ENCODE data around the gene STAT2. TPM values are rescaled to one million over a fixed set of nuclear protein-coding genes. Genes with fewer than 3 reads are reported as not detected.

Gene STAT2
- total and polyA plus RNA-seq, 9 of the 15 experiments (the other 6 are each of a cell fraction or from before 2014, with no cell fraction given) = 15.5 to 46.9 (median 40.1) TPM

- no TSS peak for BruUV-seq (replicated peaks)
- in situ Hi-C loops (cut with MboI) (no loop called here), intact Hi-C loops (cut with micrococcal nuclease) (no loop called here)
- CTCF ChIA-PET (ENCODE audit: low intra/inter-chr PET ratio) = no interaction called here
- Histone ChIP-seq H3K9me3 (replicated peaks; ENCODE audit: control insufficient read depth, insufficient read depth, low read depth, low read length) (no peaks in the 10 kb centered on the region), H4K20me1 (replicated peaks; ENCODE audit: control insufficient read depth, insufficient read depth, low read length) (no peaks in the 10 kb centered on the region), H3K4me2 (ENCODE audit: insufficient read depth, low read length) (no peak overlapping the region), H3K9me1 (ENCODE audit: control insufficient read depth, insufficient read depth, low read length) (no peaks in the 10 kb centered on the region), H3K4me3 (no peak overlapping the region), H3K27me3 (ENCODE audit: control insufficient read depth in 2 of 2, insufficient read depth in 2 of 2, low read length in 2 of 2) (no peaks in the 10 kb centered on the region), H3K36me3 (ENCODE audit: control insufficient read depth, insufficient read depth, low read length) (peaks cover 5% of the 10 kb centered on the region; the same call in 1 of the 3 replicates), H3K4me1 (replicated peaks in 1 of 2; ENCODE audit: control insufficient read depth in 2 of 2, insufficient read depth in 2 of 2, low read length in 2 of 2) (peaks cover 0 to 8% of the 10 kb centered on the region in 2 experiments; a peak in 1 of 5 replicates), H2AFZ (ENCODE audit: low read depth, low read length) (no peak overlapping the region), H3K9ac (ENCODE audit: insufficient read depth in 1 of 2, low read depth in 2 of 2, low read length in 2 of 2) (no peak overlapping the region), H3K27ac (ENCODE audit: extremely low read depth, low read depth, low read length) (no peak overlapping the region), H3K79me2 (ENCODE audit: control insufficient read depth, insufficient read depth, low read length) (no peaks in the 10 kb centered on the region)
- WGBS (ENCODE audit: insufficient coverage, low coverage, missing lambda C conversion rate) = 48% methylated on average over 5 of the region's 5 CpGs
- DNase-seq (ENCODE audit: extremely low read depth in 1 of 4, low spot score in 3 of 4) (no peak), FAIRE-seq (no peak), ATAC-seq (no peak)
- POLR2A ChIA-PET = interaction anchor here (0.5 kb wide), 1 partner anchor 51 kb away, joined by 3 read pairs; no protein-coding TSS in a partner anchor
- TF ChIP-seq U2AF2 (optimal IDR thresholded peaks at IDR 0.05; ENCODE audit: low read depth, low read length) (no peak), ZNF140 (CRISPR knock-in tag; IDR thresholded peaks at IDR 0.05) (no peak), MAFG (tag; conservative IDR thresholded peaks at IDR 0.05) (no peak), THRB (CRISPR knock-in tag; conservative IDR thresholded peaks at IDR 0.05) (no peak), ZNF316 (IDR thresholded peaks at IDR 0.05) (peak; percentile 46), C11orf30 (IDR thresholded peaks at IDR 0.05; ENCODE audit: low read depth) (0 out of 2 replicates have a peak, but pooled peaks have one; percentile 10)
Measured at GRCh38 chr12:56408799-56409417, 49.0 kb upstream of the STAT2 start.

All from K562 (cell line).